Mucosa of rectum (tissue), 2 donors: ENCODE data around the gene KLHL41.
"Not testable (repeated sequence)": the region's sequence is repeated elsewhere in the genome, so short reads cannot be mapped to it uniquely, and the experiment has no call there.

Experiments used
- H3K27ac ChIP-seq, 2 donors: one replicate each; pipeline ENCODE4 v1.7.0; 2013; ENCODE audit warnings: inconsistent platforms in 2 of 2, low read depth in 2 of 2, low read length in 2 of 2
- H3K27me3 ChIP-seq, 2 donors: one replicate each; pipeline ENCODE4 v1.7.0; 2013; ENCODE audit warnings: low read length in 2 of 2; ENCODE audit not compliant: control insufficient read depth in 2 of 2, insufficient read depth in 2 of 2
- H3K36me3 ChIP-seq, 2 donors: one replicate each; pipeline ENCODE4 v1.7.0; 2013; ENCODE audit warnings: low read length in 2 of 2; ENCODE audit not compliant: control insufficient read depth in 2 of 2, insufficient read depth in 2 of 2
- H3K4me1 ChIP-seq, 2 donors: one replicate each; pipeline ENCODE4 v1.7.0; 2013; ENCODE audit warnings: low read length in 2 of 2, mild to moderate bottlenecking in 1 of 2; ENCODE audit not compliant: control insufficient read depth in 2 of 2, insufficient read depth in 2 of 2
- H3K4me3 ChIP-seq, 2 donors: one replicate each; pipeline ENCODE4 v1.7.0; 2013; ENCODE audit warnings: low read length in 2 of 2
- H3K9ac ChIP-seq, 2 donors: one replicate each; pipeline ENCODE4 v1.7.0; 2013; ENCODE audit warnings: low read length in 2 of 2, low read depth in 1 of 2, mild to moderate bottlenecking in 1 of 2
- H3K9me3 ChIP-seq, 2 donors: one replicate each; pipeline ENCODE4 v1.7.0; 2013; ENCODE audit warnings: low read length in 2 of 2; ENCODE audit not compliant: control insufficient read depth in 2 of 2
- donor health status: healthy.
- donor health status: Normal muscosa, but diverticular disease.

Gene KLHL41

DNA sequence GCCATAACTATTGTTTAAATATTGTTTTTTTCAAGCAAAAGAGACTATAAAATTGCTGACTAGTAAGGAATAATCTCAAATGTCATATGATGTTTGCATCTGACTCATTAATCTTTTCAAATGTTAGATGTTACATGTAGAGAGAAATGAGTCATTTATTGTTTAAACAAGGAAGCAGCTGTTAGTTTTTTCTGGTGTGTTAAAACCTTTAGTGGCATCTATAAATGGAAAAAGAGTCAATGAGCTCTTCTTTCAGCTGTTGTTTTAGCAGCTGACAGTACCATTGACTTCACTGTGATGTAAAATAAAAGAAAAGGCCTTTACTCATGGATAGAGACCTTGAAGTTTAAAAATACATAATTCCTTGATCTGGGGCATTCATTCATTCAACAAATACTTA is 1.8 kb upstream of the KLHL41 start:
- Histone ChIP-seq H3K4me3 (no peak overlapping the region), H3K36me3 (no peaks in the 10 kb centered on the region), H3K27me3 (no peaks in the 10 kb centered on the region), H3K27ac (no peak overlapping the region), H3K9me3 (no peaks in the 10 kb centered on the region), H3K9ac (no peak overlapping the region), H3K4me1 (no peaks in the 10 kb centered on the region)

DNA sequence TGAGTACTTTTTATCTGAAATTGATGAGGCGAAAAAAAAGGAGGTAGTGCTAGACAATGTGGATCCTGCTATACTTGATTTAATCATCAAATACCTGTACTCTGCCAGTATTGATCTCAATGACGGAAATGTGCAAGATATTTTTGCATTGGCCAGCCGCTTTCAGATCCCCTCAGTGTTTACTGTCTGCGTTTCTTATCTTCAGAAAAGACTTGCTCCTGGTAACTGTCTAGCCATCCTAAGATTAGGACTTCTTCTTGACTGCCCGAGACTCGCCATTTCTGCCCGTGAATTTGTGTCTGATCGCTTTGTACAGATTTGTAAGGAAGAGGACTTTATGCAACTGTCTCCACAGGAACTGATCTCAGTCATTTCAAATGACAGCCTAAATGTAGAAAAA is 453 bp downstream of the KLHL41 start:
- Histone ChIP-seq H3K4me3 (no peak overlapping the region), H3K36me3 (no peaks in the 10 kb centered on the region), H3K4me1 (no peaks in the 10 kb centered on the region), H3K27ac (no peak overlapping the region), H3K9ac (no peak overlapping the region), H3K27me3 (no peaks in the 10 kb centered on the region), H3K9me3 (no peaks in the 10 kb centered on the region)

DNA sequence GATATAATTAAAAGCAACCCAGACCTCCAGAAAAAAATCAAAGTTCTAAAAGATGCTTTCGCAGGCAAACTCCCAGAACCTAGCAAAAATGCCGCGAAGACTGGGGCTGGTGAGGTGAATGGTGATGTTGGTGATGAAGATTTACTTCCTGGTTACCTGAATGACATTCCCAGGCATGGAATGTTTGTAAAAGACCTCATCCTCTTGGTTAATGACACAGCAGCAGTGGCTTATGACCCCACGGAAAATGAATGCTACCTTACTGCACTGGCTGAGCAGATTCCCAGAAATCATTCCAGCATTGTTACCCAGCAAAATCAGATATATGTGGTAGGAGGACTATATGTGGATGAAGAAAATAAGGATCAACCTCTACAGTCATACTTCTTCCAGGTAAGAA is 994 bp downstream of the KLHL41 start:
- H3K27me3 ChIP-seq = no peaks in the 10 kb centered on the region
- H3K9ac ChIP-seq = no peak overlapping the region
- H3K9me3 ChIP-seq = no peaks in the 10 kb centered on the region
- H3K4me3 ChIP-seq = no peak overlapping the region
- no peak overlapping the region for H3K27ac ChIP-seq
- no peaks in the 10 kb centered on the region for H3K4me1 ChIP-seq
- H3K36me3 ChIP-seq = no peaks in the 10 kb centered on the region

DNA sequence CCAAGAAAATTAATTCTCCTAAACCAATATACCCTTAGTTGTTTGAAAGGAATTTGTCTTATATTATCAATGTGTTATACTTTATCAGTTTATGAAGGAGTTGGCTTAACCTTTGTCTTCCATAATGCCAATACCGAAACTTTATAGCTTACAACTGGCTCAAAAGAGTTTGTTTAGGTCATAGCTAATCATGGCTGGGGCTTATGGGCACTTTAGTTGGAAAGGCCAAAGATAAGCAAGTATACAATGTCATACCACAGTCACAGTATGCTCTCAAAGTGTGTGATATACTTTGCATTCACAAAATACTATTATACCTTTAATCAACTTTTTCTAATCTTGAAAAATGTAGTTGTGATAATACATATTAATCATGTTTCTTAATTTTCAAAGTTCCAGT is 2.3 kb downstream of the KLHL41 start:
- Histone ChIP-seq H3K27ac (no peak overlapping the region), H3K36me3 (no peaks in the 10 kb centered on the region), H3K27me3 (no peaks in the 10 kb centered on the region), H3K9me3 (no peaks in the 10 kb centered on the region), H3K4me1 (no peaks in the 10 kb centered on the region), H3K4me3 (no peak overlapping the region), H3K9ac (no peak overlapping the region)

DNA sequence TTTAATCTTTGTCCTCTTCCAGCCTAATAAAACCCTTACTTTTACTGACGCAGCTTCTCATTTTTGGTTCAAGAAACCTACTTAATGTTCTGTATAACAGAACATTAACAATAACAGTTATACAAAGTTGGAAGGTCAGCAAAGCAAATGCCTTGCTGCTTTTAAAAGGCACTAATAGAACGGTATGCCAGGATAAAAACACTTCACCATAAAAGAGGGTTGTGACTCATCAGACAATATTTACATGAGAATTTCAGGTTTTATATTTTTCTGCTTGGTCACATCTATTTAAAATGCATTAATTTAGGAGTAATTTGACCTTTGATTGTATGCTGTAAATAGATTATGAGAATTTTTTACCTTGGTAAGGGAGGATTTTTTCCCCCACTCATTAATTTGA is 3.0 kb downstream of the KLHL41 start:
- H3K36me3 ChIP-seq = no peaks in the 10 kb centered on the region
- H3K9ac ChIP-seq = no peak overlapping the region
- H3K9me3 ChIP-seq = no peaks in the 10 kb centered on the region
- H3K27me3 ChIP-seq = no peaks in the 10 kb centered on the region
- H3K4me1 ChIP-seq = no peaks in the 10 kb centered on the region
- no peak overlapping the region for H3K27ac ChIP-seq
- H3K4me3 ChIP-seq = no peak overlapping the region

DNA sequence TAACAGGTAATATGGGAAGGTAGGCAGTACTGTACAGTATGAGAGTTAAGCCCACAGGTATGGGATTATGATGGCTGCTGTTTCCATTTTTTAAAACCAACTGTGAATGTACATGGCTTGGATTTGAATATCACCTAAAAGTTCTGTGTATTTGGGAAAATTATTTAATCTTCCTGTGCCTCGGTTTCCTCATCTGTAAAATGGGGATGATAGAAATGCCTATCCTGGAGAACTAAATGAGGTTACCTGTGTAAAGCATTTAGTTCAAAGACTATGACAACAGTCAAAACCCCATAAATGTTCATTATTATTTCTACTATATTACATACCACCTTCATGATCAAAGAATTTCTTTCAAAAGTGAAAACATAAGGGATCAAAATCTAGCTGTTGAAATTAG is 3.6 kb downstream of the KLHL41 start:
- H3K36me3 ChIP-seq = no peaks in the 10 kb centered on the region
- H3K9ac ChIP-seq = no peak overlapping the region
- H3K9me3 ChIP-seq = no peaks in the 10 kb centered on the region
- no peak overlapping the region for H3K27ac ChIP-seq
- H3K4me3 ChIP-seq = no peak overlapping the region
- H3K27me3 ChIP-seq = no peaks in the 10 kb centered on the region
- no peaks in the 10 kb centered on the region for H3K4me1 ChIP-seq

DNA sequence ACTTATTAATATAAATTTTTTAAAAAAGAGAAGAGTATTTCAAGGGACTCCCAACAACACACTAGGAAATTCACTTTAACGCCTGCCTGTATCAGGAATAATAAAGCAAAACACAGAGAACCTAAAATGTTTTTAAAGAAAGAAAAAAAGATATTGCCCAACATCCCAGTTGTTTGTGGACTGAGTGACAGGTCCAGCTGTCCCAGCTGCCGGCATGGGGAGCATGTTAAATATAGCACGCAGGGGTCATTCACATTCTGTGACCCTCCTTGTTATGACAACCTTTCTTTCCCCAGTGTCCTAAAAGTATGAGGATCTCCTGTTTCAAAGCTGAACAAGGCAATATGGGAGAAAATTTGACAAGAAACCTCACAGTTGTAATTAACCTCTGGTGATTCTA is 4.4 kb downstream of the KLHL41 start:
- Histone ChIP-seq H3K9me3 (no peaks in the 10 kb centered on the region), H3K27ac (no peak overlapping the region), H3K4me1 (no peaks in the 10 kb centered on the region), H3K4me3 (no peak overlapping the region), H3K36me3 (no peaks in the 10 kb centered on the region), H3K9ac (no peak overlapping the region), H3K27me3 (no peaks in the 10 kb centered on the region)

DNA sequence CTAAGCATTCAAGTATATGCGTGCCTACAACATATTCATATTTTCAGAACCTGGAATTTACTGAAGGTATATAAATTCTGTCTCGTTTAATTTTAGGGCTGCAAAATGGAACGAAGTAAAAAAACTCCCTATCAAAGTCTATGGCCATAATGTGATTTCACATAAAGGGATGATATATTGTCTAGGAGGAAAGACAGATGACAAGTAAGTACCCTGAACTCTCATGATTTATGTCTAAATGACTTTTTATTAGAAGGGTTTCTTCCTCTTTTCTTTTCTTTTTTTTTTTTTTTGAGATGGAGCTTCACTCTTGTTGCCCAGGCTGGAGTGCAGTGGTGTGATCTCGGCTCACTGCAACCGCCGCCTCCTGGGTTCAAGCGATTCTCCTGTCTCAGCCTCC is 5.3 kb downstream of the KLHL41 start:
- H3K4me3 ChIP-seq, H3K9me3 ChIP-seq, H3K9ac ChIP-seq, H3K36me3 ChIP-seq, H3K4me1 ChIP-seq, H3K27me3 ChIP-seq, H3K27ac ChIP-seq: not testable (repeated sequence)

DNA sequence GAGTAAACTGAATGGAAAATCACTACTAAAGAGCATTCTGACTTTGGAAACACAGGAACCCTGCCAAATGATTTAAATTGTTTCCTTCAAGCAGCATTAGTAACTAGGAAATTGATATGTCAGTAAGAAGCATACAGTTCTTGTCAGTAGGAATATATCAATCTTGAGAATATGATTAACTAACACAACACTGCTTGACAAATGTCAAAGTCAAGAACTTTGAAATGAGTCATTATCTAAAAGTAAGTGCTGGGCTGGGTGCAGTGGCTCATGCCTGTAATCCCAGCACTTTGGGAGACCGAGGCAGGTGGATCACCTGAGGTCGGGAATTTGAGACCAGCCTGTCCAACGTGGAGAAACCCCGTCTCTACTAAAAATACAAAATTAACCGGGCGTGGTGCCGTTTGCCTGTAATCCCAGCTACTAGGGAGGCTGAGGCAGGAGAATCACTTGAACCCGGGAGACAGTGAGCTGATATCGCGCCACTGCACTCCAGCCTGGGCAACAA is 7.0 kb downstream of the KLHL41 start:
- not testable (repeated sequence) for H3K4me1 ChIP-seq, H3K9ac ChIP-seq, H3K27me3 ChIP-seq, H3K4me3 ChIP-seq, H3K36me3 ChIP-seq, H3K9me3 ChIP-seq, H3K27ac ChIP-seq

DNA sequence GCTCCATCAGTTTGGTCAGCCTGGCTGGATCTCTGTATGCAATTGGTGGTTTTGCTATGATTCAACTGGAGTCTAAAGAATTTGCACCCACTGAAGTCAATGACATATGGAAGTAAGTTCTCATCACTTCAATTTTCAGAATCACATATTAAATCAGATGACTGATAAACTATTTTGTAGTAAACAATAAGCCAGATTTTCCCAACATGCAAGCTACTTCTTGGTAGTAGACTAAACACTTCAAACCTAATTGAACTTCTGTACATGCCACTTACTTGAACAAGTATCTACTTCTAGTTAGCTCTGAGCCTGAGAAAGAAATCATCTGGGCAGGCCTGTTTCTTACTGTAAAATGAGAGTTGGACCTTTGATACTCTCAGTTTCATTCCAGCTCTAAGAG is 11.4 kb downstream of the KLHL41 start:
- no peak overlapping the region for H3K27ac ChIP-seq
- no peak overlapping the region for H3K4me3 ChIP-seq
- no peaks in the 10 kb centered on the region for H3K27me3 ChIP-seq
- H3K36me3 ChIP-seq = no peaks in the 10 kb centered on the region
- H3K4me1 ChIP-seq = no peaks in the 10 kb centered on the region
- no peaks in the 10 kb centered on the region for H3K9me3 ChIP-seq
- no peak overlapping the region for H3K9ac ChIP-seq

DNA sequence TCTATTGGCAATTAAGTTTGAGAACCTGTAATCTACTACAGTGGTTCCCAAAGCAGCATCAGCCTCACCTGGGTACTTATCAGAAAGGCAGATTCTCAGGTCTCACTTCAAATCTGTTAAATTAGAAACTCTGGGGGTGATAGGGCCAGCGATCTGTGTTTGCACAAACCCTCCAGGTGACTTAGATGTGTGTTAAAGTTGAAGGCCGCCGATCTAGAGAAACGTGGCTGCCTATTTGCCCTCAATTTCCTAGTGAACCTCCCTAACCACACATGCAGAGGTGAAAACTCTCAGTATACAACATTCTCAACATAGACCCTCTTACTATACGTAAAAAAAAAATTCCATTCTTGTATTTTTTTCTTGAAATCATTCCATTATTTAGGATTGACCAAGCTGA is 14.2 kb downstream of the KLHL41 start:
- Histone ChIP-seq H3K4me3 (no peak overlapping the region), H3K9me3 (no peaks in the 10 kb centered on the region), H3K27me3 (no peaks in the 10 kb centered on the region), H3K36me3 (peaks cover 0 to 6% of the 10 kb centered on the region in 2 donors), H3K9ac (no peak overlapping the region), H3K27ac (no peak overlapping the region), H3K4me1 (no peaks in the 10 kb centered on the region)
